ENCODE results near the gene PRR7.

Gene PRR7

DNA sequence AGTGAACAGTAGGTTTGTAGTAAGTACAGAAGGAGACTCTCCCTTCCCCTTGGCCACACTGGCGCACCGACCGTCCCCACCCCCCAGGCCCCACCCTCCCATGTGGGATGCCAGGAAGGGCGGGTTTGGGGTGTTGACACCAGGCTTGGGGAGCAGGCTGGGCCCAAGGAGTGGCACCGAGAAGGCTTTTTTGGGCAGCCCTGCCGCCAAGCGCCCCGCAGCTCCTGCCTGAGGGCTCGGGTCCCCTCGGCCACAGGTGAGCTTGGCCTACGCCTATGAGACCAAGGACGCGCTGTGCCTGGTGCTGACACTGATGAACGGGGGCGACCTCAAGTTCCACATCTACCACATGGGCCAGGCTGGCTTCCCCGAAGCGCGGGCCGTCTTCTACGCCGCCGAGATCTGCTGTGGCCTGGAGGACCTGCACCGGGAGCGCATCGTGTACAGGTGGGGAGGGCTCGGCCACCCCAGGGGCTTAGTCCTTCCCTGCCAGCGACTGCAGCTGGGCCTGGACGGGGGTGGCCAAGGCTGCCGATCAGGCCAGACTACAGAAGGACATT is 12.9 kb upstream of the PRR7 start:
- H3K27ac ChIP-seq (ENCODE audit: low read length) = no peak overlapping the region
- H3K4me3 ChIP-seq (ENCODE audit: low read length) = no peak overlapping the region
- H3K27me3 ChIP-seq (replicated peaks; ENCODE audit: insufficient read depth, low read length) = no peaks in the 10 kb centered on the region
- no peak overlapping the region for H3K9ac ChIP-seq (ENCODE audit: low read length)
- DNase-seq = no peak
- peaks cover 69% of the 10 kb centered on the region for H3K79me2 ChIP-seq (ENCODE audit: low read length)
- no peaks in the 10 kb centered on the region for H4K20me1 ChIP-seq (ENCODE audit: insufficient read depth, low read length)
- peaks cover 31% of the 10 kb centered on the region for H3F3A ChIP-seq (ENCODE audit: insufficient read depth, low read length)
- no peak overlapping the region for H2AFZ ChIP-seq (ENCODE audit: low read length)
- peaks cover 38% of the 10 kb centered on the region for H3K4me1 ChIP-seq (ENCODE audit: low read length)
- H3K36me3 ChIP-seq (replicated peaks; ENCODE audit: insufficient read depth, low read length) = peaks cover 23% of the 10 kb centered on the region
- H3K4me2 ChIP-seq (ENCODE audit: low read depth, low read length) = no peak overlapping the region
- H3K9me3 ChIP-seq (replicated peaks; ENCODE audit: insufficient read depth, low read length) = no peaks in the 10 kb centered on the region
- no peak for TF ChIP-seq EZH2phosphoT487 (IDR thresholded peaks at IDR 0.05; ENCODE audit: low read length)
- TF ChIP-seq CTCF (IDR thresholded peaks at IDR 0.05; ENCODE audit: low read length) = no peak
- no peak for TF ChIP-seq EZH2 (optimal IDR thresholded peaks at IDR 0.05; ENCODE audit: low read depth, low read length)
- H3K9me2 ChIP-seq (replicated peaks; ENCODE audit: insufficient read depth, low read length) = no peaks in the 10 kb centered on the region

DNA sequence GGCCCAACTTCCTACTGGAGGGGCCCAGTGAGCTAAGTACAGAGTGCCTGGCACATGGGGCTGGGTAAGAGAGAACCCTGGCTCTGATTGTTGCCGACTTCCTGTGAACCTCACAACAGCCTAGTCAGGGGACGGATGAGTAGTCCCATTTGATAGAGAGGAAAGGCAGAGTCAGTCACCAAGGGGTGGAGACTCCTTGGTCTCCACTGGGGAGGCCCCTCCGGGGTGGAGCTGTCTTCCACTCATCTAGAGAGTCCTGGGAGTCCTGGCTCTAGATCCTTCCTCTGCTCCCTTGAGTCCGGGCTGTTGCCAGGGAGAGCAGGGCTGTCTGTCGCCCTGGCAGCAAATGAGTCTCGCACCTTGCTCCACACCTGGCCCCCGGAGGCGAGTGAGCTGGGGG is 12.2 kb upstream of the PRR7 start:
- peaks cover 24% of the 10 kb centered on the region for H3F3A ChIP-seq (ENCODE audit: insufficient read depth, low read length)

DNA sequence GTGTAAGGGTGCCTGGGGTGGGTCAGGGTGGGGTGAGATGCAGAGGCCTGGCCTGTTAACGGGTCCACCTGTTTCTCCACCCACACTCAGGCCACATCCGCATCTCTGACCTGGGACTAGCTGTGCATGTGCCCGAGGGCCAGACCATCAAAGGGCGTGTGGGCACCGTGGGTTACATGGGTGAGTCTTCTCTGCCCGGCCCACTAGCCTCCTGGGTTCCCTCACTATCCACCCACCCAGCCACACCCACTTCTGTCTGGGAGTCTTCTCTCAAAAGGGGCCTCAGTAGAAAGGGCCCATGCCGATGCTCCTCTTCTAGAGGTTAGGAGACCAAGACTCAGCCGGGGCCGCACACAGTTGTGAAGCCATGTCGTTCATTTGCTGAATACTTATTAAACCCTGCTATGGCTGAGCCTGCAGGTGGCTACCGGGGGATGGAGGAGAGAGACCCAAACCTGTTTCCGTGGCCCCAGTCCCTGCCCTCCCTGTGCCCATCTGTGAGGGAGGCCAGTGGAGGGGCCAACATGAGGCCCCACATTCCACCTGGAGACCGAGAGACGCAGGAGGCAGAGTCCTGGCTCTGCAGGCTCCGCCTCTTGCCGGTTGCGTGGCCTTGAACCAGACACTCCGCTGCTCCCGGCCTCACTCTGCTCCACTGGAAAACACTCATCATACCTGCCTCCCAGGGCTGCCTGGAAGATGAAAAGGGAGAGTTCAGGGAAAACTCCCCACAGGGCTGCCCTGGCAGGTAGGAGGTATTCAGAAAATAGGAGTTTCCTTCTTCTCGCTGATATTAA is 11.5 kb upstream of the PRR7 start:
- Histone ChIP-seq H3K9ac (ENCODE audit: low read length) (no peak overlapping the region), H3K9me3 (replicated peaks; ENCODE audit: insufficient read depth, low read length) (no peaks in the 10 kb centered on the region), H3K4me3 (ENCODE audit: low read length) (no peak overlapping the region), H3K9me2 (replicated peaks; ENCODE audit: insufficient read depth, low read length) (no peaks in the 10 kb centered on the region), H3K27me3 (replicated peaks; ENCODE audit: insufficient read depth, low read length) (no peaks in the 10 kb centered on the region), H3K79me2 (ENCODE audit: low read length) (peaks cover 55% of the 10 kb centered on the region), H3K4me2 (ENCODE audit: low read depth, low read length) (no peak overlapping the region), H3F3A (ENCODE audit: insufficient read depth, low read length) (peaks cover 17% of the 10 kb centered on the region), H3K4me1 (ENCODE audit: low read length) (peaks cover 24% of the 10 kb centered on the region), H3K36me3 (replicated peaks; ENCODE audit: insufficient read depth, low read length) (peaks cover 23% of the 10 kb centered on the region), H3K27ac (ENCODE audit: low read length) (no peak overlapping the region), H2AFZ (ENCODE audit: low read length) (no peak overlapping the region), H4K20me1 (ENCODE audit: insufficient read depth, low read length) (no peaks in the 10 kb centered on the region)
- TF ChIP-seq EZH2 (optimal IDR thresholded peaks at IDR 0.05; ENCODE audit: low read depth, low read length) (no peak), CTCF (IDR thresholded peaks at IDR 0.05; ENCODE audit: low read length) (no peak)
- no peak for DNase-seq

More for the DNA sequence above, 12.2 kb upstream of the PRR7 start:
- DNase-seq = no peak
- Histone ChIP-seq H3K9ac (ENCODE audit: low read length) (no peak overlapping the region), H3K4me1 (ENCODE audit: low read length) (peaks cover 31% of the 10 kb centered on the region), H3K27me3 (replicated peaks; ENCODE audit: insufficient read depth, low read length) (no peaks in the 10 kb centered on the region), H3K36me3 (replicated peaks; ENCODE audit: insufficient read depth, low read length) (peaks cover 23% of the 10 kb centered on the region), H2AFZ (ENCODE audit: low read length) (no peak overlapping the region), H3K4me2 (ENCODE audit: low read depth, low read length) (no peak overlapping the region), H3K9me2 (replicated peaks; ENCODE audit: insufficient read depth, low read length) (no peaks in the 10 kb centered on the region), H3K79me2 (ENCODE audit: low read length) (peaks cover 62% of the 10 kb centered on the region), H3K9me3 (replicated peaks; ENCODE audit: insufficient read depth, low read length) (no peaks in the 10 kb centered on the region), H4K20me1 (ENCODE audit: insufficient read depth, low read length) (no peaks in the 10 kb centered on the region), H3K4me3 (ENCODE audit: low read length) (no peak overlapping the region), H3K27ac (ENCODE audit: low read length) (no peak overlapping the region)
- no peak for TF ChIP-seq EZH2 (optimal IDR thresholded peaks at IDR 0.05; ENCODE audit: low read depth, low read length)
- no peak for TF ChIP-seq EZH2phosphoT487 (IDR thresholded peaks at IDR 0.05; ENCODE audit: low read length)
- TF ChIP-seq CTCF (IDR thresholded peaks at IDR 0.05; ENCODE audit: low read length) = no peak

All from MM.1S (cell line).